Vagina (tissue), 2 donors: ENCODE data around the gene MB. TPM values are rescaled to one million over a fixed set of nuclear protein-coding genes. Genes with fewer than 3 reads are reported as not detected.

Experiments used
- DNase-seq, 2 donors: peaks; one replicate each; pipeline ENCODE4 v3.0.0-alpha.2; 2017; ENCODE audit errors: extremely low spot score in 2 of 2
- H3K27ac ChIP-seq: fragments of 200-600 bp; sonication (generic); one replicate; pipeline ENCODE4 v1.5.1; 2019
- H3K27me3 ChIP-seq: fragments of 200-600 bp; sonication (generic); one replicate; pipeline ENCODE4 v1.5.1; 2019
- H3K36me3 ChIP-seq, 2 donors: fragments of 200-600 bp; sonication (generic); one replicate each; pipeline ENCODE4 v1.5.1; 2017 to 2019
- H3K4me1 ChIP-seq: fragments of 200-600 bp; sonication (generic); one replicate; pipeline ENCODE4 v1.5.1; 2019
- H3K4me3 ChIP-seq, 2 donors: fragments of 200-600 bp; sonication (generic); 1 replicate in 1 of 2; 2 replicates in 1 of 2; pipeline ENCODE4 v1.5.1; 2016 to 2019
- H3K9me3 ChIP-seq: fragments of 200-600 bp; sonication (generic); one replicate; pipeline ENCODE4 v1.5.1; 2019
- POLR2A ChIP-seq, 2 donors: fragments of 450-650 bp; IDR thresholded peaks; one replicate each; pipeline ENCODE4 v1.6.1; 2017; ENCODE audit warnings: antibody characterized with exemption in 2 of 2, mild to moderate bottlenecking in 2 of 2, moderate library complexity in 2 of 2
- POLR2AphosphoS5 ChIP-seq, 2 donors: sonication (generic); formaldehyde crosslinking; IDR thresholded peaks; one replicate each; pipeline ENCODE4 v1.9.0; 2017; ENCODE audit warnings: antibody characterized with exemption in 2 of 2, mild to moderate bottlenecking in 2 of 2, low read depth in 1 of 2; ENCODE audit not compliant: insufficient read depth in 1 of 2
- intact Hi-C: fragments of 100-400 bp; cut with DNase I; formaldehyde crosslinking; loops from one replicate; pipeline ENCODE4 v1.15.1; 2023
- total RNA-seq: library from RNA; depleted of rRNA; stranded (reverse); fragments of >200 nt; gene quantifications from one replicate; pipeline ENCODE4 v1.2.3, GENCODE V29; 2016
- TF ChIP-seq, protein P1 (sequence below), 3 experiments: fragments of 450-650 bp in 2 of 3; fragments of 200-600 bp in 1 of 3; sonication (generic) in 1 of 3; IDR thresholded peaks; one replicate each; pipeline ENCODE4 v1.5.1; 2017 to 2019; ENCODE audit warnings: antibody characterized with exemption in 3 of 3, mild to moderate bottlenecking in 2 of 3, moderate library complexity in 2 of 3

MB gene
- total RNA-seq, 1 donor from 2014 or later: not detected

DNA sequence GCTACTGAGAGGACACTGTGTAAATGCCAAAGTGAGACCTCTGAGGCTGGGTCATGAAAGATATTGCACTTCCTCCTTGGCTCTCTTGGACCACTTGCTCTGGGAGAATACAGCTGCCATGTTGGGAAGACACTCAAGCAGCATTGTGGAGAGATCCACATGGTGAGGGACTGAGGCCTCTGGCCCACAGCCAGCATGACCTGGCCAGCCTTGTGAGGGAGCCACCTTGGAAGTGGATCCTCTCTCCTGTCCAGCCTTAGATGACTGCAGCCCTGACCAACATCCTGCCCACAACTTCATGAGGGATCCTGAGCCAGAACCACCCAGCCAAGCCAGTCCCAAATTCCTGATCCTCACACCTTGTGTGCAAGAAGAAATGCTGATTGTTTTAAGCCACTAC lies 30.4 kb downstream of the MB start:
- Histone ChIP-seq H3K4me3 (no peak overlapping the region), H3K27ac (no peak overlapping the region)
- no peak for DNase-seq

DNA sequence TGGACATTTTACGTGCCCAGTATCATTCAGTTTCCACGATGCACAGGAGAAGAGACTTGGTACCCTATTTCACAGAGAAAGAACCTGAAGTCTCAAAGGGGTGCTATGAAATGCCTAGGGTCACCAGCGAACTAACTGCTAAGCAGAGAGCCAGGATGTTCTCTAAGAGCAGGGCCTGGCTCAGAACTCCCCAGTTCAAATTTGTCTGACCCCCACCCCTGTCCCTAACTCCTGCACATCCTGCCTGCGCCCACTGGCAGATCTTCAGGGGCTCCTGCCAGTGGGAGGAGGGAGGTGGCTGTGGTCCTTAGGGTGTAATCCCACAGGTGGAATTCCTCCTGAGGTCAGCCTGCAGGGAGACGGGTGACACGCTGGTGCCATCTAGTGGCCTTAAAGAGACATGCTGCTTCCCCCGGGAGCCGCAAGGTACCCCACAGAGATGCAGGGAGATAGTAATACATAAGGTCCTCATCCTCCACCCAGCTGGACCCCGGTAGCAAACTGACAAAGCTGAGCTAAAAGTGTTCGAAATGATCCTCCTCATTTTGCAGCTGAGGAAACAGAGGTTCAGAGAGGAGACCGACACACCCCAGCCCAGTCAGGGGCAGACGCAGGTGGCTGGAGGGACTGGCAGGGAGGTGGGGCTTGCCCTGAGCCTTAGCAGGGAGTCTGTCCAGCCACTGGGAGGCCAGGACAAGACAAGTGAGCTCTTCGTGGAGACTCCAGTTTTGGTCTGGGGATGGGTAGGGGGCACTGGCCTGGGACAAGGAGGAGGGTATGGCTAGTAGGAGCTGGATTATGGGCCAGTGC lies 34.1 kb downstream of the MB start:
- H3K36me3 ChIP-seq: no peaks in the 10 kb centered on the region
- intact Hi-C loops: loop anchor here (2.0 kb wide), 1 partner anchor 152 kb away; no protein-coding TSS in a partner anchor
- TF ChIP-seq POLR2A (IDR thresholded peaks at IDR 0.05) (no peak), POLR2AphosphoS5 (IDR thresholded peaks at IDR 0.05; ENCODE audit: insufficient read depth in 1 of 2, low read depth in 1 of 2) (no peak)
- TF ChIP-seq, protein P1, sequence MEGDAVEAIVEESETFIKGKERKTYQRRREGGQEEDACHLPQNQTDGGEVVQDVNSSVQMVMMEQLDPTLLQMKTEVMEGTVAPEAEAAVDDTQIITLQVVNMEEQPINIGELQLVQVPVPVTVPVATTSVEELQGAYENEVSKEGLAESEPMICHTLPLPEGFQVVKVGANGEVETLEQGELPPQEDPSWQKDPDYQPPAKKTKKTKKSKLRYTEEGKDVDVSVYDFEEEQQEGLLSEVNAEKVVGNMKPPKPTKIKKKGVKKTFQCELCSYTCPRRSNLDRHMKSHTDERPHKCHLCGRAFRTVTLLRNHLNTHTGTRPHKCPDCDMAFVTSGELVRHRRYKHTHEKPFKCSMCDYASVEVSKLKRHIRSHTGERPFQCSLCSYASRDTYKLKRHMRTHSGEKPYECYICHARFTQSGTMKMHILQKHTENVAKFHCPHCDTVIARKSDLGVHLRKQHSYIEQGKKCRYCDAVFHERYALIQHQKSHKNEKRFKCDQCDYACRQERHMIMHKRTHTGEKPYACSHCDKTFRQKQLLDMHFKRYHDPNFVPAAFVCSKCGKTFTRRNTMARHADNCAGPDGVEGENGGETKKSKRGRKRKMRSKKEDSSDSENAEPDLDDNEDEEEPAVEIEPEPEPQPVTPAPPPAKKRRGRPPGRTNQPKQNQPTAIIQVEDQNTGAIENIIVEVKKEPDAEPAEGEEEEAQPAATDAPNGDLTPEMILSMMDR (IDR thresholded peaks at IDR 0.05): peak; percentile 86 to 90 (median 88)
- no peak for DNase-seq
- no peak overlapping the region for H3K4me3 ChIP-seq
- no peaks in the 10 kb centered on the region for H3K9me3 ChIP-seq
- no peaks in the 10 kb centered on the region for H3K27me3 ChIP-seq
- no peak overlapping the region for H3K27ac ChIP-seq
- peaks cover 6% of the 10 kb centered on the region for H3K4me1 ChIP-seq

More for the DNA sequence above, 30.4 kb downstream of the MB start:
- intact Hi-C loops: loop anchor here (5.0 kb wide), 1 partner anchor 234 kb away; no protein-coding TSS in a partner anchor
- no peaks in the 10 kb centered on the region for H3K9me3 ChIP-seq
- peaks cover 6% of the 10 kb centered on the region for H3K4me1 ChIP-seq
- TF ChIP-seq POLR2AphosphoS5 (IDR thresholded peaks at IDR 0.05; ENCODE audit: insufficient read depth in 1 of 2, low read depth in 1 of 2): no peak
- TF ChIP-seq POLR2A (IDR thresholded peaks at IDR 0.05): no peak
- TF ChIP-seq, protein P1 (IDR thresholded peaks at IDR 0.05): no peak
- no peaks in the 10 kb centered on the region for H3K27me3 ChIP-seq
- H3K36me3 ChIP-seq: no peaks in the 10 kb centered on the region

DNA sequence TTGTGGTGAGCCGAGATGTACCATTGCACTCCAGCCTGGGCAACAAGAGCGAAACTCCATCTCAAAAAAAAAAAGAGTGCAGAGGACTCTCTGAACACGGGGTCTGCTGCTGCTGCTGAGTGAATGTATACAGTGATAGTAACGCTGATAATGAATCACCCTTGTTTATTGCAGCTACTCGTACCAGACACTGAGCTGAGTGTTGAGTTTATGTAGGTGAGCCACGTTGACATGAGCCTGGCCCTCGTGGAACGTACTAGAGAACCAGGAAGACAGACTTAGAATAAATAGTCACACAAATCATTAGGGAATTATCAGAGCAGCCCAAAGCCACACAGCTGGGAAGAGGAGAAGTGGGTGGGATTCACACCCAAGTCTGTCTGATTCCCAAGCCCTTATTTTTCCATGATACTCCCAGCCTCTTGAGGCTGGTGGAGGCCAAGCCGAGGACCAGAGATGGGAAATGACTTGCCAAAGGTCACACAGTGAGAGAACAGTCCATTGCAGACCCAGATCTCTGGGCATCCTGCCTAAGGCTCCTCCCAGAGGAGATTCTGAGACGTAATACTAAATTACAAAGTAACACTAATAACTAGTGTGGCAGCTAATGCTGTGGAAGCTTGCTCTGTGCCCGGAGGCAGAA lies 34.8 kb downstream of the MB start:
- no peak overlapping the region for H3K27ac ChIP-seq
- TF ChIP-seq, protein P1 (IDR thresholded peaks at IDR 0.05): no peak
- TF ChIP-seq POLR2A (IDR thresholded peaks at IDR 0.05) (no peak), POLR2AphosphoS5 (IDR thresholded peaks at IDR 0.05; ENCODE audit: insufficient read depth in 1 of 2, low read depth in 1 of 2) (no peak)
- H3K36me3 ChIP-seq: no peaks in the 10 kb centered on the region
- no peak overlapping the region for H3K4me3 ChIP-seq
- peaks cover 6% of the 10 kb centered on the region for H3K4me1 ChIP-seq
- H3K9me3 ChIP-seq: no peaks in the 10 kb centered on the region
- intact Hi-C loops: loop anchor here (2.0 kb wide), 1 partner anchor 152 kb away; no protein-coding TSS in a partner anchor
- DNase-seq: no peak
- H3K27me3 ChIP-seq: no peaks in the 10 kb centered on the region

DNA sequence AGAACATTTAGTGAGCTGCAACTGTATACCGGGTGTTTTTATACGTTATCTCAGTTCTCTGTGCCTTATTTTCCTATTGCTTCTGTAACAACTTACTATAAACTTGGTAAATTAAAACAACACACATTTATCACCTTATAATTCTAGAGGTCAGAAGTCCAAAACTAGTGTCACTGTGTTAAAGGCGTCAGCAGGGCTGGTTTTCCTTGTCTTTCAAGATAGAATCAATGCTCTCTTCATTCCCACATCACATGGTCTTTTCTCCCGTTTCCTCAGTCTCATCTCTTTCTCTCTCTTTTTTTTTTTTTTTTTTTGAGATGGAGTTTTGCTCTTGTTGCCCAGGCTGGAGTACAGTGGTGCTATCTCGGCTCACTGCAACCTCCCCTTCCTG lies 36.1 kb downstream of the MB start:
- Histone ChIP-seq H3K27ac (no peak overlapping the region), H3K4me3 (no peak overlapping the region), H3K4me1 (peaks cover 6% of the 10 kb centered on the region), H3K9me3 (no peaks in the 10 kb centered on the region), H3K27me3 (no peaks in the 10 kb centered on the region), H3K36me3 (no peaks in the 10 kb centered on the region)
- TF ChIP-seq POLR2AphosphoS5 (IDR thresholded peaks at IDR 0.05; ENCODE audit: insufficient read depth in 1 of 2, low read depth in 1 of 2): no peak
- TF ChIP-seq, protein P1 (IDR thresholded peaks at IDR 0.05): no peak
- no peak for TF ChIP-seq POLR2A (IDR thresholded peaks at IDR 0.05)
- no peak for DNase-seq
- intact Hi-C loops: no loop called here
